GM21619 (cell line): ENCODE results near the gene GGNBP2.

Experiments used
- ATAC-seq: cut with Tn5 transposase; IDR thresholded peaks from one replicate; pipeline ENCODE4 v1.9.1; 2021; ENCODE audit not compliant: unreplicated experiment

The GGNBP2 gene

DNA sequence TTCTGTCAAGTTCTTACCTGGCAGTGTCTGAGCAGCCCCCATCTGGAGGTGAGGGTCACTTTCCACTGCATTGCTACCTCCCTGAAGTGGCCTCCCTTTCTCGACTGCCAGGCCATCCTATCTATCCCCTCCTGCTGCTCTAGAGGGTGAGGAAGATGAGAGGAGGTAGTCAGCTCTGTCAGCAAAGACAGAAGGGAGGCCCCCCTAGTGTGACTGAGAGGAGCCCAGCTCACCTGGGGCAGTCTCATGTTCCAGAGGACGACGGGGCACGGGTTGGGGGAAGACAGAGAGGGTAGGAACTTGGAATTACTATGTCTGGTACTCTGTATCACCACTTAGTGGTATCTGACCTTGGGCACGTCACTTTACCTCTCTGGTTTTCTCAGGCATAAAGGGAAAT, 32.1 kb upstream of the GGNBP2 start:
- ATAC-seq, result no peak

GRCh38 chr17:36514856-36515255, 29.9 kb upstream of the GGNBP2 start:
- no peak for ATAC-seq

GRCh38 chr17:36515837-36516236, 28.9 kb upstream of the GGNBP2 start:
- no peak for ATAC-seq

- no peak for ATAC-seq
Observed at GRCh38 chr17:36523113-36523512, 21.6 kb upstream of the GGNBP2 start.

DNA sequence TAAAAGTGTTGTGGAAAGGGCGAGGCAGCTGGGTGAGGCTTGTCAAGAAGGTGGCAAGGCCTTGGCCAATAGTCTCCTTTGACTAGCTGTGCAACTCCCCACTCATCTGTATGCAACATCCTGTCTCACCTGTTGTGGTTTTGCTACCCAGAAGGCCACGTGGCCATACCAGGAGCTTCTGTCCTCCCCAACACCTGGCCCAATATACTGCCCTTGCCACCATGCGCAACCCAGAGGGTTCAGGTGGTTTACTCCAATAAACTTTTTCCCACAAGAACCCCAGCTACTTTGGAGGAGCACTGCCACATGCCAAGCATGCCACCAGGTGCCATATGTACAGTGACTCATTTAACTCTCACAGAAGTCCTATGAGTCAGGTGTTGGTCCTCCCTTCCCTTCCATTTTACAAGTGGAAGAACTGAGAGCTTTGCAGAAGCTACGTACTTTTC, 20.3 kb upstream of the GGNBP2 start:
- ATAC-seq, result no peak

DNA sequence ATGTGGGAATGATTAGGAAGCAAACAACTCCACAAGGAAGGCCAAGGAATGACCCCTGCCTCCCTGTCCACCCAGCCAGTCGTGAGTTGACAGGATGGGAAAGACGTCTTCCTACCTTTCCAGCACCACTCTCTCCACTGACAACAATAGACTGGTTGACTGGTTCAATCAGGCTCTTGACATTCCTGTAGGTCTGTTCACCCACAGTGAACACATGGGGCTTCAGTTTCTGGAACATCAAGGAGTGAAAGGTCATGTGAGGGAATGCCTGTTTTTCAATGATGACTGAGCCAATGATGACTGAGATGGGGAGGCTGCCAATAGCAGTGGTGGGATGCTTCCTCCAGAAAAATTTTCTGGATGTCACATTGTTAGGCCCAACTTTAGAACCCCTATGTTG, 19.6 kb upstream of the GGNBP2 start:
- no peak for ATAC-seq

DNA sequence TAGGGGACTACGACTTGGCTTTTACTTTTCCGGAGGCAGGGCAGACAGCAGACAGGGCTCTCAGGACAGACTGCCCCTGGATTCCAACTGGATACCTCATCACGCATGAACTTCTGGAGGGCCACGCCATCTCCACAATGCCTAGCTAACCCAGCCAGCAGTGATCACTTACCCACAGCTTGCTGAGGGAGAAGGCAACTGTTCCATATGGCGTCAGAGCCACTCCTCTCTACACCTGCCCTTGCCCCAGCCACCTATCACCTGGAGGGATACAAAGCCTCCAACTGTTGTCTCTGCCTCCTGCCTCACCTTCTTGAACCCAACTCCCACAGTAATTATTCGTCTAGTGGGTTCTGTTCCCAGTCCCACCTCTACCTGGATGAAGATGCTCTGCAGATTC, 18.8 kb upstream of the GGNBP2 start:
- no peak for ATAC-seq

GRCh38 chr17:36527621-36528250, 17.0 kb upstream of the GGNBP2 start:
- no peak for ATAC-seq

- no peak for ATAC-seq
Observed at GRCh38 chr17:36529121-36529520, 15.6 kb upstream of the GGNBP2 start.

DNA sequence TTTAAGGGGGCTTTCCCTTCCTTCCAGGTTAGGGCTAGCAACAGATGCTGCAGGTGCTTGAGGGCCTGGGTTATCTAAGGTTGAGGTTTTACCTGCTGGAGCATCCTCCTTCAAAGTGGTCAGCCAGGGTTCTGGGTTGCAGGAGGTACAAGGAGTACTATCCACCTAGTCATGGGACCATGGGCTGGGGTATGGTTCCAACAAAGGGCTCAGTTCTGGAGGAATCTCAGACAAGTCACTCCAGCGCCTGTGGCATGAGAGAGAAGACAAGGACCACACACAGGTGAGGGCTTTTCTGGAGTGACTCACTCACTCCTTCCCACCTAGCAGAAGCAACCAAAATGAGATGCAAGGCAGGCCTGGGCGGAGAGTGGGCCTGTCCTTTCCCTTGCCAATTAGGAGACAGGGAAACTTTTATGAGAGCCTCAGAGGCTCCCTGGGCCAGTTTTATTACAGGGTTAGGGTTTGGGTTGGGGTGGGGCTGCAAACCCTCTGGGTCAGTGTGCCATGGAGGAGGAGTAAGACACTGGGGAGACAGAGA, 12.2 kb upstream of the GGNBP2 start:
- ATAC-seq, result no peak

DNA sequence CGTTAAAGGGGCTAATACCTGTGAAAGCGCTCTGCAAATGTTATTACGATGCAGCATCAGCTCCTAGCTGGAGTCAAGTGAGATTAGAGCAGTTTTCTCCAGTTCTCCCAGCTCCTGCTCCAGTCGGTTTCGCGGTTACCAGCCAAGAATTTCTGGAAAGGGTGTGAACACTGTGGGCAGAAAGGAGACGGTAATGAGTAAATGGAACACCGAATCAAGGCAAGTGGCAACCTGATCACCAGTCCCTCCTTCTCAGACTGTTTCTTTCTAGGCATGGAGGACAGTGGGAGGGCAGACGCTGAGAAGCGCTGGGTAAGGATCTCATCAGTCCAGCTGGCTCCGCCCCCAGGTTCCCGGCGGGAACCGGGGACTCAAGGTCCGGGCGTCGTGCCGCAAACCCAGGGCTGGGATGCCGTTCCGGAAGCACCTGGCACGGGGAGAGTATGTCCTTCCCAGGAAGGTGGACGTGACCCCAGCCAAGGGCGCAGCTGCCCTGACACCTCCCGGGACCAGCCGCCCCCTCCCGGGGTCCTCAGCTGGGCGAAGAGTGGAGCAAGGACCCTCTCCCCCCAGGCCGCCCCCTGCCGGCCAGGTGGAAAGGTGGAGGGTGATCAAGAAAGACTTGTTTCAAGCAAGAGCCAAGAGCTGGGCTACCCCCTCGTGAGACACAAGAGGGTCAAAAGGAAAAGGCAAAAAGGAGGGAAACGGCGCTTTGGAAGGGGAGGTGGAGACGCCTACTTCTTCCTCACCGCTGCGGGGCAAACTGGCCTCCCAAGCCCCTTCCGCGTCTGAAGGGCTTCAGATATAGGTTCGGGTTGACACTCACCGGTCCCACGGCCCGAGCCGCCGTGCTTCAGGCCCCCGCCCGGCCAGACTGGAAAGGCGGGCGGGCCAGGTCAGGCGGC, 10.5 kb upstream of the GGNBP2 start:
- ATAC-seq, result peak; percentile 19

- ATAC-seq, result peak; percentile 65
Observed at GRCh38 chr17:36534840-36535668, 9.7 kb upstream of the GGNBP2 start, which contains the start of the genes MYO19 and PIGW. Gene MYO19 (minus strand): TSS chr17:36534868. CDS start chr17:36532538, 2,330 bp downstream. Gene PIGW (plus strand): TSS chr17:36534987. CDS start chr17:36537102, 2,115 bp downstream.

- ATAC-seq, result no peak
Observed at GRCh38 chr17:36535669-36536081, 9.0 kb upstream of the GGNBP2 start.

DNA sequence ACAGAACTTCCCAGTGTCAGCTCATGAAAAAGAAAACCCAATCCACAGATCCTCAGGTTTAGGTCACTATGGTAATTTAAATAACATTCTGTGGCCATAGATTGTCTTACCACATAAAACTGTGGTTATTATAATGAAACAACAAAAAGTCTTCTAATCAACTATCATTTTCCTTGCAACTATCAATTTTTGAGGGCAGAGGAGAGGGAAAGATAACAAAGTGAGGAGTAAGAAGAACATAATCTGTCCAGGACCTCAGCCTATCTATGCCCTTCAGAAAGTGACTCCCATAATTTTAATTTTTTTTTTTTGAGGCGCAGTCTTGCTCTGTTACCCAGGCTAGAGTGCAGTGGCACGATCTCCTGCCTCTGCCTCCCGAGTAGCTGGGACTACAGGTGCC, 4.0 kb upstream of the GGNBP2 start:
- ATAC-seq, result no peak

DNA sequence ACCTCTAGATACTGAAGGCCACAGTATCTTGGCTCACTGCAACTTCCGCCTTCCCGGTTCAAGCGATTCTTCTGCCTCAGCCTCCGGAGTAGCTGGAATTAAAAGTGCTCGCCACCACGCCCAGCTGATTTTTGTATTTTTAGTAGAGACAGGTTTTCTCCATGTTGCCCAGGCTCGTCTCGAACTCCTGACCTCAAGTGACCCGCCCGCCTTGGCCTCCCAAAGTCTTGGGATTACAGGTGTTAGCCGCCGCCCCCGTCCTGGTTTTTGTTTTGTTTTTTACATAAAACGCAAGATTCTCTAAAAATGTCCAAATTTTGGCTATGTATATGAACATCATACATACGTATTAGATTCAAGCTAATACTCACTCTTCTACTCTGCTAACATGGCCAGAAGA, 2.0 kb upstream of the GGNBP2 start:
- ATAC-seq, result no peak

DNA sequence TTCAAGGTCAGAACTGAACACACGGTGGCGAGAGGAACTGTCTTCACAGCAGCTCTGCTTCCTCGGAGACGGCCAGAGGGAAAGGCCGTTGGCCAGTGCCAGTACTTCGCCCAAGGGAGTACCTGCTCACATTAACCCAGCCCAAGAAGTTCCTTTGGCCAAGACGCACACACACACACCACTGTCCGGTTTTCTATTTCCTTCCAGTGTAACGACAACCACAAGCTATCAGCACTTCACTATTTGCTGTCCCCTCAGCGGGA, 744 bp upstream of the GGNBP2 start:
- peak; percentile 12 for ATAC-seq

GRCh38 chr17:36545077-36545464, 352 bp downstream of the GGNBP2 start:
- ATAC-seq, result peak; percentile 27

DNA sequence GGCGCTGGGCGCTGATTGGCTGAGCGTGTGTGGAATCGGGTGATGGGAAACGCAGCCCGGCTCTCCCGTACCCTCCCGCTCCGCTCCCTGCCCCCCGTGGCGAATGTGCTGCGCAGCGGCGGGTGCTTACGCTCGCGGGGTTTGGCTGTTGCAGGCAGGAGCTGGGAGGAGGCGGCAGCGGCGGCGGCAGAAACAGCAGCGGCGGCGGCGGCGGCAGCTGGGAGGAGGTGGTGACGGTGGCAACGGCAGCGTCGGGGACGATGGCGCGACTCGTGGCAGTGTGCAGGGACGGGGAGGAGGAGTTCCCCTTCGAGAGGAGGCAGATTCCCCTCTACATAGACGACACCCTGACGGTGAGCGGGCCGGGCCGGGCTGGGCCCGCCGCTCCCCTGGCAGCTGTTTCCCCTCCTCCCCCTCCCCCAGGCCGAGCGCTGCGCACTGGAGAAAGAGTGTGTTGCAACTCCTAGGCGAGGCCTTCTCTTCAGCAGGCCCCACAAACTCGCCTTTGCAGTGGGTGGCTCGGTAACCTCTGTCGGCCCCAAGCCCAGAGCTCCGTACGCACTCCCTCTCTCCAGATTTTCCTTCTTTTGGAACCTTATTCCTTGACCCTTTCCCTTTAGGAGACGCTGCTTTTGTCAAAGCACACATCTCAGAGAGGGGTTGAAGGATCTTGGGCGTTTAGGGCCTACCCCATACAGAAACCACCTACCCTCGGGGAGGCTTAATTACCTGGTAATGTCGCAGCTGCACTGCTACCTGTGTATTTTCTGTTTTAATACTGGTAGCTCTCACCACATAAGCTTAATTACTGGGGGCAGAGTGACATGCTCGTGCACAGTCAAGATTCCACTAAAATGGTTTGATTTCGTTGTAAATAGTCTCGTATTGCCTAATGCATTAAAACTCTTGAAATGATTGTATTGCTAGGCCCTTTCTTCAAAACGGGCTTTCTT, 1.0 kb downstream of the GGNBP2 start:
- peak; percentile 64 for ATAC-seq

GRCh38 chr17:36546418-36547093, 1.8 kb downstream of the GGNBP2 start:
- ATAC-seq, result no peak

GRCh38 chr17:36547776-36548175, 3.1 kb downstream of the GGNBP2 start:
- ATAC-seq, result no peak
